H1 (cell line): ENCODE results near the gene SEMA6A. TPM values are rescaled to one million over a fixed set of nuclear protein-coding genes. Genes with fewer than 3 reads are reported as not detected.

Source experiments
- CTCF ChIA-PET: fragments of 300-600 bp; sonication (Branson Sonifier 250); formaldehyde crosslinking; loops from one replicate; lab custom pipeline; 2021; ENCODE audit not compliant: partially characterized antibody; lab: Charles Lee
- POLR2A ChIA-PET: fragments of 300-600 bp; sonication (Branson Sonifier 250); formaldehyde crosslinking; loops from one replicate; lab custom pipeline; 2021; ENCODE audit warnings: inconsistent platforms; ENCODE audit not compliant: partially characterized antibody; lab: Charles Lee
- DNase-seq, 2 experiments: peaks; one replicate each; pipeline versions ENCODE4 v3.0.0 to v3.0.0-alpha.2; 2010 to 2022; ENCODE audit warnings: low spot score in 2 of 2, low read depth in 1 of 2, mixed read lengths in 1 of 2
- FAIRE-seq: peaks from 2 replicates; lab custom pipeline; 2011; peaks lifted over from hg19 to GRCh38; lab: Jason Lieb, UNC
- H2AFZ ChIP-seq: 2 replicates; pipeline ENCODE4 v1.8.1; 2012; ENCODE audit warnings: low read length, inconsistent platforms
- H2AK5ac ChIP-seq: 2 replicates; pipeline ENCODE4 v1.6.1; 2013; ENCODE audit warnings: low read depth, low read length
- H2BK120ac ChIP-seq: replicated peaks from 2 replicates; pipeline ENCODE3; 2013; ENCODE audit warnings: low read depth, low read length, inconsistent platforms
- H2BK12ac ChIP-seq: 2 replicates; pipeline ENCODE4 v1.6.1; 2013; ENCODE audit warnings: low read depth, low read length
- H2BK15ac ChIP-seq: 2 replicates; pipeline ENCODE4 v1.6.1; 2013; ENCODE audit warnings: low read length
- H2BK20ac ChIP-seq: 2 replicates; pipeline ENCODE4 v1.6.1; 2013; ENCODE audit warnings: low read length
- H2BK5ac ChIP-seq: 2 replicates; pipeline ENCODE4 v1.6.1; 2013; ENCODE audit warnings: low read depth, low read length
- H3K14ac ChIP-seq: 2 replicates; pipeline ENCODE4 v1.6.1; 2013; ENCODE audit warnings: inconsistent platforms; ENCODE audit not compliant: insufficient read length
- H3K18ac ChIP-seq: 2 replicates; pipeline ENCODE4 v1.6.1; 2013; ENCODE audit warnings: low read length; ENCODE audit errors: extremely low read depth
- H3K23ac ChIP-seq: 2 replicates; pipeline ENCODE4 v1.6.1; 2013; ENCODE audit warnings: inconsistent platforms; ENCODE audit not compliant: insufficient read length
- H3K23me2 ChIP-seq: 2 replicates; pipeline ENCODE4 v1.6.1; 2013; ENCODE audit warnings: low read depth, low read length
- H3K27ac ChIP-seq: 2 replicates; pipeline ENCODE4 v1.6.1; 2011; ENCODE audit warnings: low read depth, low read length, inconsistent platforms
- H3K27me3 ChIP-seq, 4 experiments: replicated peaks in 1 of 4; 1 replicate in 1 of 4; 2 replicates in 3 of 4; pipeline versions ENCODE4 v1.6.1 to v1.8.1; 2011 to 2013; ENCODE audit warnings: low read length in 3 of 4, mild to moderate bottlenecking in 3 of 4, inconsistent platforms in 2 of 4, mixed read lengths in 2 of 4, moderate library complexity in 1 of 4; ENCODE audit not compliant: control insufficient read depth in 3 of 4, insufficient read depth in 3 of 4; ENCODE audit errors: extremely low read depth in 1 of 4
- H3K36me3 ChIP-seq, 4 experiments: 2 replicates each; pipeline versions ENCODE4 v1.6.1 to v1.8.1; 2011 to 2013; ENCODE audit warnings: mild to moderate bottlenecking in 4 of 4, low read length in 3 of 4, moderate library complexity in 2 of 4, control low read depth in 1 of 4, inconsistent platforms in 1 of 4; ENCODE audit not compliant: insufficient read depth in 4 of 4, control insufficient read depth in 2 of 4
- H3K4ac ChIP-seq: replicated peaks from 2 replicates; pipeline ENCODE3; 2013; ENCODE audit warnings: low read length, low read depth, mixed read lengths, inconsistent platforms; ENCODE audit not compliant: insufficient read length
- H3K4me1 ChIP-seq, 4 experiments: replicated peaks in 1 of 4; 1 replicate in 1 of 4; 2 replicates in 3 of 4; pipeline versions ENCODE4 v1.6.1 to v1.8.1; 2011 to 2013; ENCODE audit warnings: low read length in 3 of 4, inconsistent platforms in 2 of 4, mixed read lengths in 1 of 4; ENCODE audit not compliant: insufficient read depth in 4 of 4, control insufficient read depth in 3 of 4
- H3K4me2 ChIP-seq, 2 experiments: 2 replicates each; pipeline versions ENCODE4 v1.6.1 to v1.8.1; 2011 to 2013; ENCODE audit warnings: low read depth in 2 of 2, low read length in 2 of 2, control low read depth in 1 of 2, inconsistent platforms in 1 of 2, mild to moderate bottlenecking in 1 of 2; ENCODE audit not compliant: insufficient read depth in 1 of 2
- H3K4me3 ChIP-seq, 4 experiments: fragments of 200-600, 300-600 bp in 1 of 4; sonication (generic), shearing (Covaris generic), sonication (Bioruptor Twin) in 1 of 4; 2 replicates each; pipeline versions ENCODE4 v1.5.1 to v1.8.1; 2011 to 2016; ENCODE audit warnings: low read length in 4 of 4, low read depth in 3 of 4, control low read depth in 2 of 4, inconsistent platforms in 2 of 4, mild to moderate bottlenecking in 2 of 4, mixed read lengths in 1 of 4, moderate library complexity in 1 of 4; ENCODE audit not compliant: insufficient read depth in 2 of 4; ENCODE audit errors: extremely low read depth in 1 of 4
- H3K56ac ChIP-seq: replicated peaks from 2 replicates; pipeline ENCODE3; 2013; ENCODE audit warnings: low read depth, mild to moderate bottlenecking, mixed read lengths, low read length, inconsistent platforms; ENCODE audit not compliant: insufficient read length
- H3K79me1 ChIP-seq: 2 replicates; pipeline ENCODE4 v1.6.1; 2013; ENCODE audit warnings: low read depth, low read length, control low read depth
- H3K79me2 ChIP-seq, 2 experiments: 2 replicates each; pipeline versions ENCODE4 v1.6.1 to v1.8.1; 2012 to 2013; ENCODE audit warnings: low read length in 2 of 2, mild to moderate bottlenecking in 2 of 2, inconsistent platforms in 1 of 2; ENCODE audit not compliant: insufficient read depth in 2 of 2, control insufficient read depth in 1 of 2
- H3K9ac ChIP-seq, 4 experiments: replicated peaks in 1 of 4; 1 replicate in 1 of 4; 2 replicates in 3 of 4; pipeline versions ENCODE4 v1.6.1 to v1.8.1; 2011 to 2013; ENCODE audit warnings: low read depth in 3 of 4, low read length in 3 of 4, control low read depth in 2 of 4, mild to moderate bottlenecking in 2 of 4, moderate library complexity in 2 of 4, inconsistent platforms in 1 of 4; ENCODE audit errors: extremely low read depth in 1 of 4
- H3K9me3 ChIP-seq, 2 experiments: 2 replicates each; pipeline versions ENCODE4 v1.6.1 to v1.8.1; 2012 to 2013; ENCODE audit warnings: mild to moderate bottlenecking in 2 of 2, moderate library complexity in 2 of 2, control low read depth in 1 of 2, inconsistent platforms in 1 of 2, low read depth in 1 of 2, low read length in 1 of 2, mixed read lengths in 1 of 2; ENCODE audit not compliant: insufficient read depth in 2 of 2
- H4K20me1 ChIP-seq, 2 experiments: replicated peaks in 1 of 2; 2 replicates each; pipeline versions ENCODE3 to v1.8.1; 2011 to 2013; ENCODE audit warnings: inconsistent platforms in 2 of 2, low read length in 2 of 2, mild to moderate bottlenecking in 1 of 2; ENCODE audit not compliant: insufficient read depth in 2 of 2, control insufficient read depth in 1 of 2
- H4K5ac ChIP-seq: 2 replicates; pipeline ENCODE4 v1.6.1; 2013; ENCODE audit warnings: low read length, low read depth, mixed read lengths, inconsistent platforms; ENCODE audit not compliant: insufficient read length
- H4K8ac ChIP-seq: 2 replicates; pipeline ENCODE4 v1.8.0; 2013; ENCODE audit warnings: mild to moderate bottlenecking, moderate library complexity, low read length, inconsistent platforms; ENCODE audit not compliant: insufficient read depth; ENCODE audit errors: extremely low read depth
- H4K91ac ChIP-seq: replicated peaks from 2 replicates; pipeline ENCODE3; 2013; ENCODE audit warnings: low read length, mixed read lengths, inconsistent platforms; ENCODE audit not compliant: insufficient read length
- JUN ChIP-seq: IDR thresholded peaks from 2 replicates; pipeline ENCODE4 v1.6.1; 2011; ENCODE audit warnings: low read depth, mild to moderate bottlenecking, improper control_type of control experiment, low read length
- POLR2A ChIP-seq, 2 experiments: IDR thresholded peaks; 1 replicate in 1 of 2; 2 replicates in 1 of 2; pipeline ENCODE4 v1.6.1; 2011; ENCODE audit warnings: low read depth in 2 of 2, low read length in 2 of 2, mild to moderate bottlenecking in 2 of 2; ENCODE audit errors: control extremely low read depth in 1 of 2
- POLR2AphosphoS5 ChIP-seq: IDR thresholded peaks from 2 replicates; pipeline ENCODE4 v1.6.1; 2011; ENCODE audit warnings: low read depth, low read length
- WGBS, 2 experiments: shearing (Covaris generic) in 1 of 2; methylation state at CpG; one replicate each; pipeline versions ENCODE4 v1.1.6 to v1.1.7; 2013 to 2015; ENCODE audit warnings: low lambda C conversion rate in 2 of 2, mixed read lengths in 2 of 2, inconsistent platforms in 1 of 2, low coverage in 1 of 2, missing lambda C conversion rate in 1 of 2; ENCODE audit not compliant: insufficient replicate concordance in 2 of 2, insufficient coverage in 1 of 2, insufficient read length in 1 of 2; ENCODE audit errors: extremely low coverage in 1 of 2, missing lambda C conversion rate in 1 of 2; 5-methylcytosine and 5-hydroxymethylcytosine counted together
- polyA plus RNA-seq, 7 experiments: library from polyadenylated mRNA; depleted of rRNA in 3 of 7; stranded (reverse) in 5 of 7; unstranded in 2 of 7; fragments of >200 nt in 5 of 7; fragments of 200-250 nt in 2 of 7; gene quantifications; 1 replicate in 5 of 7; 2 replicates in 1 of 7; 4 replicates in 1 of 7; pipeline versions ENCODE4 v1.2.1 to v1.2.3, GENCODE V29; 2011 to 2013; ENCODE audit warnings: missing spikeins in 2 of 7, mixed read lengths in 2 of 7
- total RNA-seq: library from RNA; stranded (reverse); fragmentation: NEBNext Ultra II Directional; extraction: Animal tissue kit (Norgen Biotek cat#: 25700); gene quantifications from 2 replicates; pipeline ENCODE4 v1.2.1, GENCODE V29; 2021

SEMA6A gene
- total and polyA plus RNA-seq, 2 of the 8 experiments (the other 6 are each of a cell fraction or from before 2014, with no cell fraction given), result 78.3 to 277 TPM

GRCh38 chr5:116480894-116481510 lies 93.6 kb downstream of the SEMA6A start:
- no peak overlapping the region for H3K14ac ChIP-seq
- WGBS, 2 experiments, result 85% methylated on average over 5 of the region's 5 CpGs; no CpG with 5 or more reads in 1 of the 2 experiments
- H3K4me3 ChIP-seq, result no peak overlapping the region
- ChIA-PET POLR2A (no interaction called here), CTCF (no interaction called here)
- H4K8ac ChIP-seq, result no peak overlapping the region
- TF ChIP-seq JUN (no peak), POLR2A (IDR thresholded peaks at IDR 0.05; ENCODE audit: control extremely low read depth in 1 of 2, low read depth in 2 of 2, low read length in 2 of 2) (peak; percentile 10 to 23; a peak in 2 of 3 replicates), POLR2AphosphoS5 (peak; percentile 84; the same call in 1 of the 2 replicates)
- H3K4me2 ChIP-seq, result no peak overlapping the region
- H3K79me2 ChIP-seq, result no peaks in the 10 kb centered on the region; a peak in 1 of 4 replicates
- no peak overlapping the region for H3K18ac ChIP-seq
- no peak overlapping the region for H3K27ac ChIP-seq
- no peaks in the 10 kb centered on the region for H3K23me2 ChIP-seq
- H3K27me3 ChIP-seq, result no peaks in the 10 kb centered on the region
- DNase-seq (no peak), FAIRE-seq (no peak)
- peaks cover 3% of the 10 kb centered on the region; the same call in 1 of the 2 replicates for H3K79me1 ChIP-seq
- no peak overlapping the region for H3K56ac ChIP-seq
- H3K23ac ChIP-seq, result no peak overlapping the region
- no peak overlapping the region for H2AK5ac ChIP-seq
- H3K9me3 ChIP-seq, result no peaks in the 10 kb centered on the region
- peaks cover 53 to 100% (median 80%) of the 10 kb centered on the region in 4 experiments for H3K36me3 ChIP-seq
- H2BK12ac ChIP-seq, result no peak overlapping the region
- no peak overlapping the region for H4K5ac ChIP-seq
- no peak overlapping the region for H3K9ac ChIP-seq
- H2BK120ac ChIP-seq, result no peak overlapping the region
- H2BK15ac ChIP-seq, result no peak overlapping the region
- H2BK5ac ChIP-seq, result no peak overlapping the region
- H3K4me1 ChIP-seq, result no peaks in the 10 kb centered on the region
- H4K91ac ChIP-seq, result no peak overlapping the region
- H2BK20ac ChIP-seq, result no peak overlapping the region
- H4K20me1 ChIP-seq, result peaks cover 2 to 3% of the 10 kb centered on the region in 2 experiments
- H2AFZ ChIP-seq, result no peak overlapping the region
- H3K4ac ChIP-seq, result no peak overlapping the region
